Measurements from ENCODE around the gene RHBDF2. TPM values are rescaled to one million over a fixed set of nuclear protein-coding genes. Genes with fewer than 3 reads are reported as not detected.
A peak's percentile ranks its signal among the peaks of the same experiment; 100 is the strongest.

Gene RHBDF2
- total RNA-seq, 1 experiment from 2014 or later, result 19.7 TPM

GRCh38 chr17:76502341-76503211, 1.4 kb upstream of the RHBDF2 start:
- WGBS (ENCODE audit: extremely low coverage, insufficient read length, low lambda C conversion rate), result no CpG with 5 or more reads among the region's 8 CpGs
- H2AK5ac ChIP-seq (ENCODE audit: insufficient read length, low read length), result no peak overlapping the region
- no peak overlapping the region for H4K5ac ChIP-seq (ENCODE audit: insufficient read length, low read depth, low read length)
- H2BK5ac ChIP-seq (ENCODE audit: insufficient read length, low read length), result no peak overlapping the region
- no peak overlapping the region for H3K18ac ChIP-seq (ENCODE audit: insufficient read length, low read depth, low read length)
- DNase-seq, result no peak
- H3K9me3 ChIP-seq (ENCODE audit: control insufficient read depth, low read depth, low read length), result no peaks in the 10 kb centered on the region
- H3K9me3 Mint-ChIP-seq, result no peaks in the 10 kb centered on the region; a peak in 1 of 5 replicates
- peaks cover 3% of the 10 kb centered on the region; the same call in 1 of the 2 replicates for H3K4me1 ChIP-seq (ENCODE audit: insufficient read depth, low read length)
- H3K56ac ChIP-seq (ENCODE audit: insufficient read length, low read depth, low read length), result no peak overlapping the region
- H2BK120ac ChIP-seq (ENCODE audit: low read depth, low read length, poor library complexity, severe bottlenecking), result no peak overlapping the region
- no peak overlapping the region for H4K91ac ChIP-seq (ENCODE audit: insufficient read length, low read depth, low read length)
- H3K4me3 Mint-ChIP-seq, result peak overlapping the region; percentile 5 to 8; a peak in 3 of 5 replicates
- H3K27ac ChIP-seq (ENCODE audit: insufficient read length, low read depth, low read length), result no peak overlapping the region
- H3K36me3 Mint-ChIP-seq (ENCODE audit: insufficient read depth in 1 of 3, low read depth in 3 of 3), result no peaks in the 10 kb centered on the region; a peak in 1 of 7 replicates
- H3K27me3 ChIP-seq (ENCODE audit: insufficient read depth, low read length), result no peaks in the 10 kb centered on the region
- no peaks in the 10 kb centered on the region for H3K79me2 ChIP-seq (ENCODE audit: insufficient read depth, low read length)
- H3K23ac ChIP-seq (ENCODE audit: insufficient read length, low read depth, low read length), result no peak overlapping the region
- H3K4me2 ChIP-seq (ENCODE audit: insufficient read depth, insufficient read length, low read length), result no peak overlapping the region
- no peaks in the 10 kb centered on the region for H3K79me1 ChIP-seq (ENCODE audit: insufficient read depth, low read depth, low read length, poor library complexity, severe bottlenecking)
- no peak overlapping the region for H2BK12ac ChIP-seq (ENCODE audit: insufficient read length, low read depth, low read length)
- peaks cover 17% of the 10 kb centered on the region for H3K27me3 Mint-ChIP-seq (ENCODE audit: low read depth)
- peak overlapping the region in 1 of 3 experiments; percentile 47; a peak in 1 of 7 replicates for H3K27ac Mint-ChIP-seq
- peaks cover 43 to 57% of the 10 kb centered on the region in 2 experiments for H3K4me1 Mint-ChIP-seq
- H4K8ac ChIP-seq (replicated peaks; ENCODE audit: insufficient read length, low read depth, low read length), result no peak overlapping the region
- no peak overlapping the region for H3K9ac ChIP-seq (ENCODE audit: extremely low read depth, insufficient read length, low read length)
- H3K23me2 ChIP-seq (ENCODE audit: insufficient read length, low read depth, low read length, poor library complexity, severe bottlenecking), result peaks cover 9% of the 10 kb centered on the region
- H2BK20ac ChIP-seq (ENCODE audit: low read depth, low read length, poor library complexity, severe bottlenecking), result no peak overlapping the region
- no peaks in the 10 kb centered on the region for H4K20me1 ChIP-seq (ENCODE audit: control insufficient read depth, insufficient read depth, insufficient read length)
- no peak overlapping the region for H2AFZ ChIP-seq (ENCODE audit: low read length)
- no peak overlapping the region for H3K14ac ChIP-seq (ENCODE audit: insufficient read depth, low read length)
- no peak overlapping the region for H2BK15ac ChIP-seq (ENCODE audit: low read depth, low read length)
- no peak overlapping the region for H3T11ph ChIP-seq (ENCODE audit: low read length)
- TF ChIP-seq CTCF (conservative IDR thresholded peaks at IDR 0.05), result no peak
- H3K4ac ChIP-seq (ENCODE audit: low read depth, low read length), result no peak overlapping the region

All from H9 (cell line).